Measurements from ENCODE around the gene SLC16A5. TPM values are rescaled to one million over a fixed set of nuclear protein-coding genes. Genes with fewer than 3 reads are reported as not detected.
"Not testable (repeated sequence)": the region's sequence is repeated elsewhere in the genome, so short reads cannot be mapped to it uniquely, and the experiment has no call there.

SLC16A5 gene
- total RNA-seq, 1 donor from 2014 or later = 7.3 TPM

DNA sequence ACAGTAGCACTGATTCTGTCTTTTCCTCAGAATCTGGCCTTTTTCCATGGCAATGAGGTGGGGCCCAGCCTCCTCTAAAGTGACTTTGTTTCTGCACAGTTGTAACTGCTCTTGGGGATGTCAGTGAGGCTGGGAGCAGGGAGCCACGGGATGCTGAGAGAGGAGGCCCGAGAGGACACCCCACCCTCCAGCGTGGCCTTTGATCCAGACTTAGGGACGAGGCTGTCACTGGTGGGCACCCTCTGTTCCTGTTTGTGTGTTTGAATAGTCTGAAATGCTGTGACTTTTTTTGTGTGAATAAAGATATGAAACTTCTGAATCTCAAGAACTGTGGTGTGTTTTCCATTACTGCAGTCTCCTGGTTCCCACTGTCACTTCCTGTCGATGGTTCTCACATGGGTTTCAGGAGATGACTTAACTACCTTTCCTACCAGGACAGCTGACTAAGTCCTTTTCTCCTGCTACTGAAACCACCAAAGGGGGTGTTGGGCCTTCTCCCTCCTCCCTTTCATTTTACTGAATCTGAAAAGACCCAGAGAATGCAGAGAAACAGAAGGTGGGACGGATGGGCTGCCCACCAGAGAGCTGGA is 22.1 kb upstream of the SLC16A5 start:
- H3K27me3 Mint-ChIP-seq (ENCODE audit: low read depth) = no peaks in the 10 kb centered on the region
- no peak overlapping the region for H3K27ac Mint-ChIP-seq (ENCODE audit: unreplicated experiment)
- TF ChIP-seq, protein P1, sequence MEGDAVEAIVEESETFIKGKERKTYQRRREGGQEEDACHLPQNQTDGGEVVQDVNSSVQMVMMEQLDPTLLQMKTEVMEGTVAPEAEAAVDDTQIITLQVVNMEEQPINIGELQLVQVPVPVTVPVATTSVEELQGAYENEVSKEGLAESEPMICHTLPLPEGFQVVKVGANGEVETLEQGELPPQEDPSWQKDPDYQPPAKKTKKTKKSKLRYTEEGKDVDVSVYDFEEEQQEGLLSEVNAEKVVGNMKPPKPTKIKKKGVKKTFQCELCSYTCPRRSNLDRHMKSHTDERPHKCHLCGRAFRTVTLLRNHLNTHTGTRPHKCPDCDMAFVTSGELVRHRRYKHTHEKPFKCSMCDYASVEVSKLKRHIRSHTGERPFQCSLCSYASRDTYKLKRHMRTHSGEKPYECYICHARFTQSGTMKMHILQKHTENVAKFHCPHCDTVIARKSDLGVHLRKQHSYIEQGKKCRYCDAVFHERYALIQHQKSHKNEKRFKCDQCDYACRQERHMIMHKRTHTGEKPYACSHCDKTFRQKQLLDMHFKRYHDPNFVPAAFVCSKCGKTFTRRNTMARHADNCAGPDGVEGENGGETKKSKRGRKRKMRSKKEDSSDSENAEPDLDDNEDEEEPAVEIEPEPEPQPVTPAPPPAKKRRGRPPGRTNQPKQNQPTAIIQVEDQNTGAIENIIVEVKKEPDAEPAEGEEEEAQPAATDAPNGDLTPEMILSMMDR (conservative IDR thresholded peaks at IDR 0.05) = no peak
- no peak overlapping the region for H3K4me3 Mint-ChIP-seq
- no peak for DNase-seq (ENCODE audit: low read depth, low spot score)
- no peaks in the 10 kb centered on the region for H3K36me3 Mint-ChIP-seq (ENCODE audit: low read depth)
- no peaks in the 10 kb centered on the region for H3K9me3 Mint-ChIP-seq
- no peaks in the 10 kb centered on the region for H3K4me1 Mint-ChIP-seq

DNA sequence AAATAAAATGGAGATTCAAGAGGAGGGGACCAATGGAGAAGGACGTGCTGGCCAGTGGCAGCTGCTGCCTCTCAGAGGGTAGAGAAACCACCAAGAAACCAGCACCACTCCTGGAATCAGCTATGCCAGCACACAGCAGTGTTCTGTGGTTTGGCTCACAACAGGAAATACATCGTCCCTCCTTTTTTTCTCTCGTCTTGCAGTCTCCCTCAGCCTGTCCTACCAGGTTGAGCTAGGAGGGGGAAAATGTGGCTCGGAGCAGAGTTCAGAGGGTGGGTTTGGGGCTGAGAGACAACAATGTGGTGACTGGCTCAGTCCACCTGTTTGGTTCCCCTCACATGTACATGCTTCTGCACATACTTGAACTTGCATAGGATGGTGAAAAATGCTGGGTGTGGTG is 19.9 kb upstream of the SLC16A5 start:
- no peak for DNase-seq (ENCODE audit: low read depth, low spot score)
- H3K4me1 Mint-ChIP-seq = no peaks in the 10 kb centered on the region
- H3K27me3 Mint-ChIP-seq (ENCODE audit: low read depth) = no peaks in the 10 kb centered on the region
- no peaks in the 10 kb centered on the region for H3K9me3 Mint-ChIP-seq
- no peak overlapping the region for H3K4me3 Mint-ChIP-seq
- no peaks in the 10 kb centered on the region for H3K36me3 Mint-ChIP-seq (ENCODE audit: low read depth)
- H3K27ac Mint-ChIP-seq (ENCODE audit: unreplicated experiment) = peak overlapping the region; percentile 57
- TF ChIP-seq, protein P1 (conservative IDR thresholded peaks at IDR 0.05) = no peak

DNA sequence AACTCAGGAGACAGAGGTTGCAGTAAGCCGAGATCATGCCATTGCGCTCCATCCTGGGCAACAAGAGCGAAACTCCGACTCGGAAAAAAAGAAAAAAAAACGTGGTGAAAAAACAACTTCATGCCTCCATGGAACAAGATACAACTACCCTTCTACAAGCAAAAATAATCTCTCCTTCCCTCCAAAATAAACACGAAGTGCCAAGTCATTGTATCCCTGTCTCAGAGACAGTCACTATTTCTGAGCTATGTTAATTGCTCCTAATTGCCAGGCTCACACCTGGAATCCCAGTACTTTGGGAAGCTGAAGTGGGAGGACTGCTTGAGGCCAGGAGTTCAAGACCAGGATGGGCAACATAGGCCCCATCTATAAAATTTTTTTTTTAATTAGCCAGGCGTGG is 19.0 kb upstream of the SLC16A5 start:
- no peak for DNase-seq (ENCODE audit: low read depth, low spot score)
- no peaks in the 10 kb centered on the region for H3K4me1 Mint-ChIP-seq
- no peaks in the 10 kb centered on the region for H3K27me3 Mint-ChIP-seq (ENCODE audit: low read depth)
- H3K36me3 Mint-ChIP-seq (ENCODE audit: low read depth) = no peaks in the 10 kb centered on the region
- H3K9me3 Mint-ChIP-seq = no peaks in the 10 kb centered on the region
- H3K4me3 Mint-ChIP-seq = no peak overlapping the region
- H3K27ac Mint-ChIP-seq (ENCODE audit: unreplicated experiment) = no peak overlapping the region
- TF ChIP-seq, protein P1 (conservative IDR thresholded peaks at IDR 0.05) = no peak

DNA sequence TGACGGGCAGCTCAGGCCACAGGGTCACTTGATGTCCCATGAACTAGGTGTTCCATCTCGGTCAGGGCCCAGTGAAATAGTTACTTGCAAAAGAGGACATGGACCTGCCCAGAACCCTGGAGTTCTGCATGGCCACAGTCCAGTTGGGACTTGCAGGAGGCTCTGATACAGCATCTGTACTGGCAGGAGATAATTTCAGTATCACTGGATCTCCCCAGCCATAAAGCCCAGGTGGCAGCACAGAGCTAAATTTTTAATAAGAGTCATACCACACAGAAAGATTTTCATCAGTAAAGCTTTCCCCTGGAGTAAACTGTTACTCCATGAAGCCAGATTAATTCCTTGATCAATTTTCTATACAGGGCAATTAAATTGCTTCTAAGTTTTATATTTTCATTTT is 18.0 kb upstream of the SLC16A5 start:
- no peaks in the 10 kb centered on the region for H3K9me3 Mint-ChIP-seq
- no peak overlapping the region for H3K4me3 Mint-ChIP-seq
- no peaks in the 10 kb centered on the region for H3K4me1 Mint-ChIP-seq
- no peaks in the 10 kb centered on the region for H3K27me3 Mint-ChIP-seq (ENCODE audit: low read depth)
- H3K27ac Mint-ChIP-seq (ENCODE audit: unreplicated experiment) = no peak overlapping the region
- no peaks in the 10 kb centered on the region for H3K36me3 Mint-ChIP-seq (ENCODE audit: low read depth)
- TF ChIP-seq, protein P1 (conservative IDR thresholded peaks at IDR 0.05) = no peak
- DNase-seq (ENCODE audit: low read depth, low spot score) = no peak

DNA sequence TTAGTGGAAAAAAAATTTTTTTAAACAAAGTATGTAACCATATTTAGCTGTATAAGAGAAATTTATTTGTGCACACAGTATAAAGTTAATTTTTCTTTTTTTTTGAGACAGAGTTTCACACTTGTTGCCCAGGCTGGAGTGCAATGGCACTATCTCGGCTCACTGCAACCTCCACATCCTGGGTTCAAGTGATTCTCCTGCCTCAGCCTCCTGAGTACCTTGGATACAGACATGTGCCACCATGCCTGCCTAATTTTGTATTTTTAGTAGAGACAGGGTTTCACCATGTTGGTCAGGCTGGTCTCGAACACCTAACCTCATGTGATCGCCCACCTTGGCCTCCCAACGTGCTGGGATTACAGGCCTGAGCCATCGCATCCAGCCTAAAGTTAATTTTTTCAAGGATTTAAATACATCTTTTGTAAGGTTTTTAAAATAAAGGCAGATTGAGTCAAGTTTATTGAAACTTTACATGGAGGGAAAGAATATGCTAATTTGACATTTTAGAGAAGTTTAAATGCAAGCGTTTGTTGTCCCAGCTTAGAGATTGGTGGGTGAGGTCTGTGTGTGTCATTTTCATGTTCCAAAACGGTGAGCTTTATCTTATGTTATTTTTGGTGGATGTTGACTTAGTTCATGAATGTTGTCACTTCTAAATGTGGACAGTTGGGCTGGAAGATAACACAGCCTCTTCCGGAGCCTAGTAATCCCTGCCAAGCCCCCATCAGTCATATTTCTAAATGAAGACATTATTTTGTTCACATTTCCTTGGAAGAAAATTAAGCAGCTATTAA is 16.1 kb upstream of the SLC16A5 start:
- not testable (repeated sequence) for H3K4me1 Mint-ChIP-seq; H3K27me3 Mint-ChIP-seq (ENCODE audit: low read depth); DNase-seq (ENCODE audit: low read depth, low spot score); H3K4me3 Mint-ChIP-seq; H3K36me3 Mint-ChIP-seq (ENCODE audit: low read depth); H3K9me3 Mint-ChIP-seq; H3K27ac Mint-ChIP-seq (ENCODE audit: unreplicated experiment)

DNA sequence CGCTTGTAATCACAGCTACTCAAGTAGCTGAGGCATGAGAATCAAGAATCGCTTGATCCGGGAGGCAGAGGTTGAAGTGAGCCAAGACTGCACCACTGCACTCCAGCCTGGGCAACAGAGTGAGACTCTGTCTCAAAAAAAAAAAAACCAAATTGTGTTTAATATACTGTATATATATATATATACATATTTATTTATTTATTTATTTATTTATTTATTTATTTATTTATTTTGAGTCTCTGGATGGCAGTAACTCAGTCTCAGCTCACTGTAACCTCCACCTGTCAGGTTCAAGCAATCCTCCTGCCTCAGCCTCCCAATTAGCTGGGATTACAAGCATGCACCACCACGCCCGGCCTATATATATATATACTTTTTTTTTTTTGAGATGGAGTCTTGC is 14.8 kb upstream of the SLC16A5 start:
- not testable (repeated sequence) for DNase-seq (ENCODE audit: low read depth, low spot score); H3K36me3 Mint-ChIP-seq (ENCODE audit: low read depth); H3K9me3 Mint-ChIP-seq; H3K27ac Mint-ChIP-seq (ENCODE audit: unreplicated experiment); H3K27me3 Mint-ChIP-seq (ENCODE audit: low read depth); H3K4me3 Mint-ChIP-seq; H3K4me1 Mint-ChIP-seq
